HCT116 (cell line): Measurements from ENCODE around the gene CRTC3. TPM values are rescaled to one million over a fixed set of nuclear protein-coding genes. Genes with fewer than 3 reads are reported as not detected.

ENCODE experiments used
- ATAC-seq: fragments of 200-7000 bp; cut with Tn5 transposase; 2 replicates; pipeline ENCODE4 v1.9.1; 2020; ENCODE audit warnings: mild to moderate bottlenecking, moderate library complexity
- BruUV-seq: library from RNA; stranded (reverse); fragments of 400-500 nt; replicated peaks from 2 replicates; lab custom pipeline; 2021; lab: Mats Ljungman, UMichigan
- CTCF ChIA-PET: fragments of 300-600 bp; sonication (Branson Sonifier 250); formaldehyde crosslinking; loops from one replicate; lab custom pipeline; 2021; ENCODE audit warnings: antibody characterized with exemption; lab: Charles Lee
- POLR2A ChIA-PET: fragments of 300-600, 350-600 bp; sonication (Branson Sonifier 250); formaldehyde crosslinking; loops from one replicate; lab custom pipeline; 2021; ENCODE audit warnings: antibody characterized with exemption; lab: Charles Lee
- RAD21 ChIA-PET, 2 experiments: fragments of 300-600 bp; sonication (Branson Sonifier 250); formaldehyde crosslinking; loops; one replicate each; lab custom pipeline; 2023; ENCODE audit warnings: low total read pairs in 2 of 2; ENCODE audit not compliant: uncharacterized antibody in 2 of 2, unreplicated experiment in 2 of 2, low non-redundant PET in 1 of 2; lab: Charles Lee
- DNase-seq: peaks from one replicate; pipeline ENCODE4 v3.0.0-alpha.2; 2010; ENCODE audit warnings: low read depth, low spot score
- H2AFZ ChIP-seq: fragments of 200-600 bp; shearing (Covaris generic), sonication (generic); 2 replicates; pipeline ENCODE4 v1.6.1; 2017; ENCODE audit warnings: low read depth, mixed run types, mixed read lengths, antibody characterized with exemption, low read length; ENCODE audit not compliant: poor library complexity, severe bottlenecking
- H3K27ac ChIP-seq: 2 replicates; pipeline ENCODE4 v1.5.1; 2012; ENCODE audit warnings: low read depth, low read length
- H3K27me3 ChIP-seq: fragments of 200-600 bp; sonication (generic); 2 replicates; pipeline ENCODE4 v1.6.1; 2016; ENCODE audit warnings: mixed run types, low read length, mixed read lengths; ENCODE audit not compliant: insufficient read depth
- H3K36me3 ChIP-seq, 2 experiments: fragments of 200-500 bp in 1 of 2; fragments of 200-600 bp in 1 of 2; sonication (Bioruptor generic) in 1 of 2; sonication (generic) in 1 of 2; 2 replicates each; pipeline versions ENCODE4 v1.5.1 to v1.6.1; 2014 to 2016; ENCODE audit warnings: low read length in 2 of 2, inconsistent platforms in 1 of 2, mixed read lengths in 1 of 2, mixed run types in 1 of 2; ENCODE audit not compliant: insufficient read depth in 2 of 2, control insufficient read depth in 1 of 2
- H3K4me1 ChIP-seq, 2 experiments: fragments of 200-600 bp in 1 of 2; sonication (generic) in 1 of 2; 2 replicates each; pipeline versions ENCODE4 v1.5.1 to v1.6.1; 2012 to 2017; ENCODE audit warnings: low read length in 2 of 2, inconsistent platforms in 1 of 2, mild to moderate bottlenecking in 1 of 2, mixed read lengths in 1 of 2, mixed run types in 1 of 2, moderate library complexity in 1 of 2; ENCODE audit not compliant: insufficient read depth in 2 of 2, control insufficient read depth in 1 of 2
- H3K4me2 ChIP-seq: fragments of 200-600 bp; sonication (generic); 2 replicates; pipeline ENCODE4 v1.6.1; 2017; ENCODE audit warnings: mixed run types, low read length, mixed read lengths
- H3K4me3 ChIP-seq, 2 experiments: fragments of 200-600 bp in 1 of 2; sonication (generic) in 1 of 2; replicated peaks in 1 of 2; 2 replicates each; pipeline ENCODE4 v1.5.1; 2011 to 2016; ENCODE audit warnings: low read length in 2 of 2, control low read depth in 1 of 2, low read depth in 1 of 2, mild to moderate bottlenecking in 1 of 2, mixed read lengths in 1 of 2, mixed run types in 1 of 2
- H3K79me2 ChIP-seq: fragments of 200-600 bp; sonication (generic); 2 replicates; pipeline ENCODE4 v1.6.1; 2017; ENCODE audit warnings: mild to moderate bottlenecking, mixed run types, low read length, moderate library complexity, mixed read lengths; ENCODE audit not compliant: insufficient read depth
- H3K9ac ChIP-seq: fragments of 200-600 bp; sonication (generic); 2 replicates; pipeline ENCODE4 v1.6.1; 2016; ENCODE audit warnings: low read length, mixed read lengths
- H3K9me2 ChIP-seq: fragments of 200-600 bp; sonication (generic), shearing (Covaris generic); 2 replicates; pipeline ENCODE4 v1.6.1; 2017; ENCODE audit warnings: mixed run types, mild to moderate bottlenecking, moderate library complexity; ENCODE audit not compliant: insufficient read depth
- H3K9me3 ChIP-seq, 2 experiments: fragments of 200-500 bp in 1 of 2; fragments of 200-600 bp in 1 of 2; sonication (Bioruptor generic) in 1 of 2; sonication (generic) in 1 of 2; 2 replicates each; pipeline ENCODE4 v1.6.1; 2014 to 2017; ENCODE audit warnings: low read length in 2 of 2, mixed read lengths in 2 of 2, inconsistent platforms in 1 of 2, low read depth in 1 of 2, mild to moderate bottlenecking in 1 of 2, mixed run types in 1 of 2, moderate library complexity in 1 of 2; ENCODE audit not compliant: control insufficient read depth in 1 of 2, insufficient read depth in 1 of 2
- H4K20me1 ChIP-seq: fragments of 200-600 bp; sonication (generic), shearing (Covaris generic); 2 replicates; pipeline ENCODE4 v1.6.1; 2017; ENCODE audit warnings: mixed run types, mild to moderate bottlenecking, moderate library complexity; ENCODE audit not compliant: insufficient read depth
- ATF3 ChIP-seq: IDR thresholded peaks from 2 replicates; pipeline ENCODE4 v1.6.1; 2012
- CBX3 ChIP-seq: IDR thresholded peaks from 2 replicates; pipeline ENCODE4 v1.6.1; 2012; ENCODE audit warnings: low read depth
- CEBPB ChIP-seq: IDR thresholded peaks from 2 replicates; pipeline ENCODE4 v1.6.1; 2012; ENCODE audit warnings: low read depth
- CTCF ChIP-seq, 3 experiments: fragments of 200-600 bp in 1 of 3; sonication (generic) in 1 of 3; IDR thresholded peaks in 2 of 3; conservative IDR thresholded peaks in 1 of 3; 2 replicates each; pipeline ENCODE4 v1.5.1; 2012 to 2017; ENCODE audit warnings: low read depth in 2 of 3, low read length in 2 of 3, antibody characterized with exemption in 1 of 3, borderline replicate concordance in 1 of 3, control low read depth in 1 of 3, mild to moderate bottlenecking in 1 of 3, mixed read lengths in 1 of 3, mixed run types in 1 of 3, moderate library complexity in 1 of 3; ENCODE audit not compliant: insufficient read depth in 1 of 3
- EGR1 ChIP-seq: IDR thresholded peaks from 2 replicates; pipeline ENCODE4 v1.6.1; 2012; ENCODE audit warnings: low read depth
- ELF1 ChIP-seq: IDR thresholded peaks from 2 replicates; pipeline ENCODE4 v1.6.1; 2012; ENCODE audit warnings: low read depth, borderline replicate concordance
- EZH2 ChIP-seq: fragments of 200-600 bp; sonication (generic); IDR thresholded peaks from 2 replicates; pipeline ENCODE4 v1.6.1; 2017; ENCODE audit warnings: antibody characterized with exemption, mixed run types
- POLR2AphosphoS5 ChIP-seq: IDR thresholded peaks from 2 replicates; pipeline ENCODE4 v1.6.1; 2011; ENCODE audit warnings: mild to moderate bottlenecking, low read depth, low read length, moderate library complexity
- RAD21 ChIP-seq: IDR thresholded peaks from 2 replicates; pipeline ENCODE4 v1.6.1; 2012; ENCODE audit warnings: low read depth, mild to moderate bottlenecking
- REST ChIP-seq: IDR thresholded peaks from 2 replicates; pipeline ENCODE4 v1.6.1; 2012; ENCODE audit warnings: low read depth
- SP1 ChIP-seq: IDR thresholded peaks from 2 replicates; pipeline ENCODE4 v1.6.1; 2012; ENCODE audit warnings: low read depth
- SRF ChIP-seq: IDR thresholded peaks from 2 replicates; pipeline ENCODE4 v1.6.1; 2012; ENCODE audit warnings: low read depth
- TCF7L2 ChIP-seq: IDR thresholded peaks from 2 replicates; pipeline ENCODE4 v1.7.0; 2011; ENCODE audit warnings: borderline replicate concordance, inconsistent platforms; ENCODE audit not compliant: insufficient read depth, insufficient read length; ENCODE audit errors: extremely low read depth
- ZFX ChIP-seq: fragments of 450-650 bp; IDR thresholded peaks from 2 replicates; pipeline ENCODE4 v1.6.1; 2017
- ZNF274 ChIP-seq: fragments of 200-500 bp; sonication (Bioruptor generic); IDR thresholded peaks from 2 replicates; pipeline ENCODE4 v1.6.1; 2014; ENCODE audit warnings: mild to moderate bottlenecking, low read depth, low read length, inconsistent platforms
- intact Hi-C: fragments of 100-400 bp; cut with micrococcal nuclease; formaldehyde crosslinking; loops from 2 replicates; pipeline ENCODE4 v1.10.0; 2022
- total RNA-seq: library from RNA; stranded (reverse); gene quantifications from one replicate; pipeline ENCODE4 v1.2.1, GENCODE V29; 2021; ENCODE audit not compliant: unreplicated experiment

The CRTC3 gene
- total RNA-seq, 1 experiment from 2014 or later, result 20.7 TPM

- no peak for DNase-seq
- Histone ChIP-seq H4K20me1 (no peaks in the 10 kb centered on the region), H3K4me2 (no peak overlapping the region), H3K27ac (no peak overlapping the region), H3K9ac (no peak overlapping the region), H2AFZ (no peak overlapping the region), H3K9me3 (no peaks in the 10 kb centered on the region), H3K79me2 (no peaks in the 10 kb centered on the region), H3K36me3 (peaks cover 0 to 4% of the 10 kb centered on the region in 2 experiments; a peak in 2 of 4 replicates), H3K27me3 (no peaks in the 10 kb centered on the region), H3K4me3 (no peak overlapping the region), H3K4me1 (no peaks in the 10 kb centered on the region), H3K9me2 (no peaks in the 10 kb centered on the region)
- no TSS peak for BruUV-seq
- intact Hi-C loops, result loop anchor here (10.0 kb wide), 1 partner anchor 305 kb away; no protein-coding TSS in a partner anchor
- POLR2A ChIA-PET, result no interaction called here
- no peak for ATAC-seq
- RAD21 ChIA-PET, result no interaction called here
- TF ChIP-seq EGR1 (no peak), SP1 (no peak), TCF7L2 (no peak)
- CTCF ChIA-PET, result interaction anchor here (1.4 kb wide), 1 partner anchor 16 kb away, joined by 4 read pairs; no protein-coding TSS in a partner anchor
Measured at GRCh38 chr15:90619939-90620338, 90.2 kb downstream of the CRTC3 start.

GRCh38 chr15:90620379-90621067, 90.8 kb downstream of the CRTC3 start:
- no TSS peak for BruUV-seq
- no peak for DNase-seq
- ChIA-PET CTCF (no interaction called here), RAD21 (no interaction called here), POLR2A (no interaction called here)
- Histone ChIP-seq H4K20me1 (no peaks in the 10 kb centered on the region), H3K9me3 (no peaks in the 10 kb centered on the region), H3K79me2 (no peaks in the 10 kb centered on the region), H3K4me2 (no peak overlapping the region), H3K4me1 (no peaks in the 10 kb centered on the region), H3K27ac (no peak overlapping the region), H3K27me3 (no peaks in the 10 kb centered on the region), H3K9ac (no peak overlapping the region), H2AFZ (no peak overlapping the region), H3K4me3 (no peak overlapping the region), H3K36me3 (peaks cover 2 to 4% of the 10 kb centered on the region in 2 experiments; a peak in 3 of 4 replicates), H3K9me2 (no peaks in the 10 kb centered on the region)
- intact Hi-C loops, result no loop called here
- no peak for ATAC-seq
- TF ChIP-seq SRF, result no peak
- TF ChIP-seq ATF3, result no peak
- TF ChIP-seq ZFX, result no peak
- no peak for TF ChIP-seq CEBPB
- TF ChIP-seq REST, result no peak
- TF ChIP-seq ZNF274, result no peak
- TF ChIP-seq CTCF (IDR thresholded peaks at IDR 0.05 in 2 of 3, conservative IDR thresholded peaks at IDR 0.05 in 1 of 3; ENCODE audit: borderline replicate concordance in 1 of 3, insufficient read depth in 1 of 3, low read depth in 2 of 3, low read length in 2 of 3), result no peak
- no peak for TF ChIP-seq EZH2
- TF ChIP-seq CBX3, result no peak
- TF ChIP-seq ELF1, result no peak
- no peak for TF ChIP-seq POLR2AphosphoS5
- TF ChIP-seq RAD21, result no peak
